Activated CD8-positive, alpha-beta T cell treated with anti-CD3 and anti-CD28 coated beads for 36 hours (primary cell): Measurements from ENCODE around the gene POM121C. TPM values are rescaled to one million over a fixed set of nuclear protein-coding genes. Genes with fewer than 3 reads are reported as not detected.
"Not testable (repeated sequence)": the region's sequence is repeated elsewhere in the genome, so short reads cannot be mapped to it uniquely, and the experiment has no call there.

Source experiments
- ATAC-seq: fragments of 200-7000 bp; cut with Tn5 transposase; one replicate; pipeline ENCODE4 v1.10.0; 2021; ENCODE audit warnings: mild to moderate bottlenecking, moderate library complexity
- CTCF ChIA-PET: fragments of 350-600 bp; sonication (Branson Sonifier 250); formaldehyde crosslinking; loops from one replicate; lab custom pipeline; 2021; ENCODE audit warnings: antibody characterized with exemption; lab: Charles Lee
- POLR2A ChIA-PET: fragments of 350-600 bp; sonication (Branson Sonifier 250); formaldehyde crosslinking; loops from one replicate; lab custom pipeline; 2021; ENCODE audit warnings: antibody characterized with exemption; lab: Charles Lee
- DNase-seq: peaks from one replicate; pipeline ENCODE4 v3.0.0-alpha.2; 2020
- H3K27ac Mint-ChIP-seq: one replicate; pipeline ENCODE4 v1.8.0; 2021; ENCODE audit warnings: mild to moderate bottlenecking, mixed read lengths
- H3K27me3 Mint-ChIP-seq: one replicate; pipeline ENCODE4 v1.8.0; 2021; ENCODE audit warnings: mixed read lengths
- H3K36me3 Mint-ChIP-seq: one replicate; pipeline ENCODE4 v1.8.0; 2021; ENCODE audit warnings: low read depth, mixed read lengths
- H3K4me1 Mint-ChIP-seq: one replicate; pipeline ENCODE4 v1.8.0; 2021; ENCODE audit warnings: low read depth, mixed read lengths
- H3K4me3 Mint-ChIP-seq: one replicate; pipeline ENCODE4 v1.8.0; 2021; ENCODE audit warnings: mild to moderate bottlenecking, moderate library complexity, mixed read lengths
- H3K9me3 Mint-ChIP-seq: one replicate; pipeline ENCODE4 v1.8.0; 2021; ENCODE audit warnings: mixed read lengths
- intact Hi-C: fragments of 100-400 bp; cut with micrococcal nuclease; formaldehyde crosslinking; loops from one replicate; pipeline ENCODE4 v1.10.0; 2022
- total RNA-seq, 2 experiments: library from RNA; stranded (reverse); gene quantifications; one replicate each; pipeline ENCODE4 v1.2.3, GENCODE V29; 2021

POM121C gene
- total RNA-seq, 2 experiments from 2014 or later, result 81.4 to 85.5 TPM

- DNase-seq, H3K4me3 Mint-ChIP-seq, H3K4me1 Mint-ChIP-seq, CTCF ChIA-PET, H3K9me3 Mint-ChIP-seq, H3K27ac Mint-ChIP-seq, intact Hi-C loops, ATAC-seq, H3K36me3 Mint-ChIP-seq, H3K27me3 Mint-ChIP-seq, POLR2A ChIA-PET: not testable (repeated sequence)
Observed at GRCh38 chr7:75400575-75400974, 85.5 kb downstream of the POM121C start.

GRCh38 chr7:75398771-75399700 is 87.1 kb downstream of the POM121C start:
- H3K27me3 Mint-ChIP-seq, H3K36me3 Mint-ChIP-seq, CTCF ChIA-PET, H3K4me3 Mint-ChIP-seq, H3K4me1 Mint-ChIP-seq, H3K9me3 Mint-ChIP-seq, POLR2A ChIA-PET, DNase-seq, H3K27ac Mint-ChIP-seq, intact Hi-C loops: not testable (repeated sequence)
- peak; percentile 76 for ATAC-seq

- POLR2A ChIA-PET, intact Hi-C loops, H3K27ac Mint-ChIP-seq, DNase-seq, H3K36me3 Mint-ChIP-seq, H3K9me3 Mint-ChIP-seq, H3K4me1 Mint-ChIP-seq, CTCF ChIA-PET, ATAC-seq, H3K4me3 Mint-ChIP-seq, H3K27me3 Mint-ChIP-seq: not testable (repeated sequence)
Observed at GRCh38 chr7:75397865-75398264, 88.2 kb downstream of the POM121C start.

GRCh38 chr7:75395329-75395728 is 90.8 kb downstream of the POM121C start, which contains the start of gene TRIM73:
TSS of gene TRIM73 (plus strand) at chr7:75395629. CDS start at chr7:75398934, 3,305 bp downstream.
- H3K27me3 Mint-ChIP-seq, ATAC-seq, H3K27ac Mint-ChIP-seq, CTCF ChIA-PET, POLR2A ChIA-PET, H3K9me3 Mint-ChIP-seq, H3K4me3 Mint-ChIP-seq, intact Hi-C loops, H3K36me3 Mint-ChIP-seq, H3K4me1 Mint-ChIP-seq, DNase-seq: not testable (repeated sequence)

- CTCF ChIA-PET, H3K4me1 Mint-ChIP-seq, H3K9me3 Mint-ChIP-seq, H3K36me3 Mint-ChIP-seq, intact Hi-C loops, H3K4me3 Mint-ChIP-seq, H3K27ac Mint-ChIP-seq, POLR2A ChIA-PET, DNase-seq, H3K27me3 Mint-ChIP-seq: not testable (repeated sequence)
- peak; percentile 24 for ATAC-seq
Observed at GRCh38 chr7:75393194-75393593, 92.9 kb downstream of the POM121C start.

- H3K4me1 Mint-ChIP-seq, DNase-seq, H3K4me3 Mint-ChIP-seq, H3K36me3 Mint-ChIP-seq, H3K27ac Mint-ChIP-seq, CTCF ChIA-PET, ATAC-seq, intact Hi-C loops, H3K27me3 Mint-ChIP-seq, POLR2A ChIA-PET, H3K9me3 Mint-ChIP-seq: not testable (repeated sequence)
Observed at GRCh38 chr7:75374519-75375317, 111.4 kb downstream of the POM121C start.

GRCh38 chr7:75374144-75374518 is 112.0 kb downstream of the POM121C start:
- H3K27ac Mint-ChIP-seq, H3K9me3 Mint-ChIP-seq, H3K4me3 Mint-ChIP-seq, H3K4me1 Mint-ChIP-seq, H3K27me3 Mint-ChIP-seq, DNase-seq, intact Hi-C loops, ATAC-seq, POLR2A ChIA-PET, H3K36me3 Mint-ChIP-seq, CTCF ChIA-PET: not testable (repeated sequence)

GRCh38 chr7:75367313-75367712 is 118.8 kb downstream of the POM121C start:
- H3K4me1 Mint-ChIP-seq, H3K27me3 Mint-ChIP-seq, ATAC-seq, CTCF ChIA-PET, H3K4me3 Mint-ChIP-seq, intact Hi-C loops, H3K27ac Mint-ChIP-seq, POLR2A ChIA-PET, H3K36me3 Mint-ChIP-seq, H3K9me3 Mint-ChIP-seq, DNase-seq: not testable (repeated sequence)

Other genes starting within 250 kb of the POM121C start
- 1 to 10 TPM; 4.1 to 6.4 TPM for gene TRIM73, start 90.7 kb downstream of the POM121C start, total RNA-seq
- under 1 TPM in 1 of 2 experiments, not detected in 1; 0.18 TPM for gene SPDYE5, start 6.0 kb upstream of the POM121C start, total RNA-seq